OCI-M2 (cell line): ENCODE measurements around the gene MAN2C1.
"Not testable (repeated sequence)": the region's sequence is repeated elsewhere in the genome, so short reads cannot be mapped to it uniquely, and the experiment has no call there.

Experiments
- DNase-seq: peaks from one replicate; lab custom pipeline; 2025; ENCODE audit not compliant: unreplicated experiment; lab: John Stamatoyannopoulos, UW

Gene MAN2C1

DNA sequence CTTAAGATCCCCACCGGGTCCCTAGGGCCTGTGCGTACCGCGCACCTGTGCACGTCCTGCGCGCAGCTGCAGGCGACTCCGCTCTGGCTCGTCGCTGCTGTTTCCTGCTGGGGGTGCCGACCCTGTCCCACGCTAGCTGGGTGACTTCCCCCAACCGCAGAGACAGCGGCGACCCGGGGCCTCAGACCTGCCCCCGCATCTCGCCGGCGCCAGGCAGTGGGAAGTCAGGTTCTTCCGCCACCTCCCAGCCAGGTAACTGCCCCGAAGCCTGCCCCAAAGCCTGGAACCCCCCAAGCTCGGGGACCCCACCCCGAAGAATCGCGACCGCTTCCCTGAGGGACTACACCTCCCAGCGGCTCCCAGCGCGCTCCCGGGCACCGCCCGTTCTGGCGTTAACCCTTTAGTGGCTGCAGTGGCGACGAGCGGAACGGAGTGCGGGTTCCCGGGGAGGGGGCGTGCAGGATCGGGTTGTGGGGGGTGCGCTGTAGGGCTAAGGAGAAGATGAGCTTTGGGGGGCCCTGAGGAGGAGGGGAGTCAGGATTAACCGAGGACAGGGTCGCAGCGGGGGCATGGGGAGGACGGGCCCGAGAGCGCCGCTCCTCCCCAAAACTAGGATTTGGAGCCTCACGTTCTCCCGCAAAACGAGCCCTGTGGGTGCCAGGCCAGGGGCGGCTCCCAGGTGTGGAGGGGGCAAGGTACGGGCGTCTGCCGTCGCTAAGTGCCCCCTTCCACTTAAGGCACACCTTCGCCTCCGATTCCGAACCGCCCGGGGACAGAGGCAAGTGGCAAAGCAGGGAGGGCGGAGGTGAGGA lies 21.0 kb downstream of the MAN2C1 start:
- DNase-seq = no peak

DNA sequence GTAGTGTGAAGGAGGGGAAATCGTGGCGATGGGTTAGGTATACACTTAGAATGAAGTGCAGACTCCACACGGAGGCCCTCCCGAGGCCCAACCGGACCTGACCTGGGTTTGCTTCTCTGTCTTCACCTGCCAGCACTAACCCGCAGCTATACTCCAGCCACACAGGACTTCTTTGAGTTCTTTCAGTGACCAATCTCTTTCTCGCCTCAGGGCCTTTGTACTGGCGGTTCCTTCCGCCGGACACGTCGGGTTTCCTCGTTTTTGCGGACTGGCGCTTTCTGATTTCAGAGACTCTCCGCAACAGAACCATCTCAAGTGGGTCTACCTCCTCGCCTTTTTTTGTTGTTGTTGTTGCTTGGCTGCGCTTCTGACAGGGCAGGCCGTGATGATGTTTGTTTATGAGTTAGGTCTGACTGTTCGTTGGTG lies 21.6 kb downstream of the MAN2C1 start, which contains the start of gene NEIL1:
TSS of gene NEIL1 (plus strand) at position 244 of the 426 bp plus-strand sequence. CDS start 1,867 bp downstream, outside the sequence.
- no peak for DNase-seq

DNA sequence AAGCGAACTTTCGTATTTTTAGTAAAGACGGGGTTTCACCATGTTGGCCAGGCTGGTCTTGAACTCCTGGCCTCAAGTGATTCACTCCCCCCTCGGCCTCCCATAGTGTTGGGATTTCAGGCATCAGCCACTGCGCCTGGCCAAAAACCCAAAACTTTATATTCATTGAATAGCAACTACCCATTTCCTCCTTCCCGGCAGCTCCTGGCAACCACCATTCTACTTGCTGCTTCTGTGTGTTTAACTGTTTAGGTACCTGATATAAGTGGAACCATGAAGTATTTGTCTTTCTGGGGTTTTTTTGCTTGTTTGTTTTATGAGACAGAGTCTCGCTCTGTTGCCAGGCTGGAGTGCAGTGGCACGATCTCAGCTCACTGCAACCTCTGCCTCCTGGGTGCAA lies 24.5 kb downstream of the MAN2C1 start:
- not testable (repeated sequence) for DNase-seq

DNA sequence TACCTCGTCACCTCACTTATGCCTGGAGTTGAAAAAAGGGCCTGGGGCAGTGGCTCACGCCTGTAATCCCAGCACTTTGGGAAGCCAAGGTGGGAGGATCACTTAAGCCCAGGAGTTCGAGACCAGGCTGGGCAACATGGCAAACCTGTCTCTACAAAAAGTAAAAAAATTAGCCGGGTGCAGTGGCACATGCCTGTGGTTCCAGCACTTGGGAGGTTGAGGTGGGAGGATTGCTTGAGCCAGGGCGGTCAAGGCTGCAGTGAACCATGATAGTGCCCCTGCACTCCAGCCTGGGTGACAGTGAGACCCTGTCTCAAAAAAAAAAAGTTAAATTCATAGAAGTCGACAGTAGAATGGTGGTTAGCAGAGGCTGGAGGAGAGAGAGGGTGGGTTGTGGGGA lies 26.2 kb downstream of the MAN2C1 start:
- no peak for DNase-seq

DNA sequence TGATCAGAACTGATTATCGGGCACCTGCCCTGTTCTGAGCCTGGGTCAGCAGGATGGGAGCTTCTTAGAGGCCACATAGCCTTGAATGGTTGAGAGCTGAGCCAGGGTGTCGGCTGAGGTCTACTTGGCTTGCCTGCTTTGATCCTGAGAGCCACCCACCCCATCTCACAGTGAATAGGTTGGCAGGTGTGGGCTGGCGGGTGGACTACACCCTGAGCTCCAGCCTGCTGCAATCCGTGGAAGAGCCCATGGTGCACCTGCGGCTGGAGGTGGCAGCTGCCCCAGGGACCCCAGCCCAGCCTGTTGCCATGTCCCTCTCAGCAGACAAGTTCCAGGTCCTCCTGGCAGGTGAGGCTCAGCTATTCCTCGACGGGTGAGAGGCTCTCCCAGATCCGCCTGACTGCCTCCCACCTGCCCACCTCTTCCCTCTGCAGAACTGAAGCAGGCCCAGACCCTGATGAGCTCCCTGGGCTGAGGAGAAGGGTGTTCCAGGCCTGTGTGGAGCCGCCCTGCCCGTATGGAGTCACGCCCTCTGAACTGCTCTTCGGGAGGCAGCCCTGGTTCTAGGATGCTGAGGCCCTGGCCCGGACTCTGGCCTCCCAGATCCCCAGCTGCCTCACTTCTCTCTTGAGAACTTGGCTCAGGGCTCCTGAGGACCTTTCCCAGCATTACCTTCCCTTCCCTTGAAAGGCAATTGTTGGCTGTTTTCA lies 28.7 kb downstream of the MAN2C1 start:
- no peak for DNase-seq

DNA sequence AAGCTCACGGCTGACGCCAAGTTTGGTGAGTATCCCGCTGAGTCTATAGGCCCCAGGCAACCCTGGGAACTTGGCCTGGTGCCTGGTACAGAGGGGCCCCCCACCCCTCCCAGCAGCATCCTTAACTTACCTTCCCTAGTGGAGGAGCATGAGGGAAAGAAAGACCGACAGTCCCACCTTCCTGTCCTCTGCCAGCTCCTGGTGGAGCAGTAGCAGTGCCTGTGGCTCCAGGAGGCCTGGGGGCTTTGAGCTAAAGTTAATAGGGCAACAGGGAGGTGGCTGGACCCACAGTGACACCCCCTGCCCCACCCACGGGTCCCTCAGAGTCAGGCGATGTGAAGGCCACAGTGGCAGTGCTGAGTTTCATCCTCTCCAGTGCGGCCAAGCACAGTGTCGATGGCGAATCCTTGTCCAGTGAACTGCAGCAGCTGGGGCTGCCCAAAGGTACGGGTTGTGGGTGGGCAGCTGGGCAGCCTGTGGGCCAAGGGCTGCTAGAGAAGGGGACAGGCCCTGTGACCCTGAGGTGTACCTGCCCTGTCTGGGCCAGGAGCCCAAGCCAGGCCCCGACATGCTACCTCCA lies 29.7 kb downstream of the MAN2C1 start:
- DNase-seq = no peak

DNA sequence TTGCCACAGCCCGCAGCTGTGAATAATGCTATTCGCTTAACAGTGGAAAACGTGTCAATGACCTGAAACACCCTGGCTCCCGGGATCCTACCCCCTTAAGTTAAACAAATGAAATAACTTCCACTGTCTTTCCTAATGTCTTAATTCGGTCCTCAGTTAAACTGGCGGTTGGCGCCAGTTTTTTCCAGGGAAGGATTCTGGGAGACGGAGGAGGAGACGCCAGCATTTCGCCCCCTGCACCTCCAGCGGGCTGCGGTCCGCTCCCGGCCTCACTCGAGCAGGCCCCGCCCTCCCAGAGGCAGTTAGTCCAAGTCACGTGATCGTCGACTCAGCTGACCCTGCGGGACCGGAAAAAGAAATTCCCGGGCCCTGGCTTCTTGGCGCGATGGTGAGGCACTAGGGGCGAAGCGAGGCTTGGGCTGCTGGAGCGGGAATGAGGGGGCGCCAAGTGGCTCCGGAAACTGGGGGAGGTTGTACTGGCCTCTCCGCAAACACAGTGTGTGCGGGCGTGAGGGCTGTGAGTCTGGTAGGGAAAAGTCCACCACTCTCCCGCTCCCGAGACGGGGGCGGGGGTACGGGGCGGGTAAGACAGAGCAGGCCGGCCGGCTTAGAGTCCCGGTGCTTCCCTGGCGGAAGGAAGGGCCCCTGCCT lies 32.6 kb downstream of the MAN2C1 start, which contains the start of gene COMMD4:
TSS of gene COMMD4 (plus strand) at position 359 of the 651 bp plus-strand sequence. CDS start at position 386, 27 bp downstream.
- DNase-seq = peak; percentile 65

DNA sequence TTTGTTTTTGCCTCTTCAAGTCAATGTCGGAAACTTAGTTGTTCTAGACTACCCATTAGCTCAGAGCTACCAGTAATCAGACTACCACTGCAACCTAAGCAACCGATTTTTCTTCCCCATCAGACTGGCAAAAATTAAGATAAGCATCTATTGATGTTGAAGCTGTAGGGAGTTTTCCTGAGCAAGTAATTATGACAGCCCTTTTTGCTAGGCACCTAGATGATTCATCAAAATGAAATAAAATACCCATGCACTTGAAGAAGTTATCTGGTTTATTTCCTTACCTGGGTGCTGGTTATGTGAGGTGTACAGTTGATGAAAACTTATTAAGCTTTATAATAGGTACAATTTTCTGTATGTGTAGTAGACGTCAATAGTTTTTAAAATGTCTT lies 33.1 kb downstream of the MAN2C1 start:
- DNase-seq = no peak

DNA sequence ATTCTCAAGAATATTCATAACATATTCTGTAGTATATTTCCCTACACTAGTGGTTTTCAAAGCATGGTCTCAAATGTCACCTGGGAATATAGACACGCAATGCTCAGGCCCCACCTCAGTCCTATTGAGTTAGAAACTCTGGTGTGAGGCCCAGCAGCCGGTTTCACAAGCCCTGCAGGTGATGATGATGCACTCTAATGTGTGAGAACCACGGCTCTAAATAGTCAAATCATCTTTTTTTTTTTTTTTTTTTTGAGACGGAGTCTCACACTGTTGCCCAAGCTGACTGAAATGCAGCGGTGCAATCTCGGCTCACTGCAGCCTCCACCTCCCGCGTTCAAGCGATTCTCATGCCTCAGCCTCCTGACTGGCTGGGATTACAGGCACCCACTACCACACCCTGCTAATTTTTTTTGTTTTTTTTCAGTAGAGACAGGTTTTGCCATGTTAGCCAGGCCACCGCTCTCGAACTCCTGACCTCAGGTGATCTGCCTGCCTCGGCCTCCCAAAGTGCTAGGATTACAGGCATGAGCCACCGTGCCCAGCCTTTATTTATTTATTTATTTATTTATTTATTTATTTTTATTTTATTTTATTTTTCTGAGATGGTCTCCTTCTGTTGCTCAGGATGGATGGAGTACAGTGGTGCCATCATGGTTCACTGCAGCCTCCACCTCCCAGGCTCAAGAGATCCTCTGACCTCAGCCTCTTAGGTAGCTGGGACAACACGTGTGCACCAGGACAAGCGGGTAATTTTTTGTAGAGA lies 34.6 kb downstream of the MAN2C1 start:
- not testable (repeated sequence) for DNase-seq

DNA sequence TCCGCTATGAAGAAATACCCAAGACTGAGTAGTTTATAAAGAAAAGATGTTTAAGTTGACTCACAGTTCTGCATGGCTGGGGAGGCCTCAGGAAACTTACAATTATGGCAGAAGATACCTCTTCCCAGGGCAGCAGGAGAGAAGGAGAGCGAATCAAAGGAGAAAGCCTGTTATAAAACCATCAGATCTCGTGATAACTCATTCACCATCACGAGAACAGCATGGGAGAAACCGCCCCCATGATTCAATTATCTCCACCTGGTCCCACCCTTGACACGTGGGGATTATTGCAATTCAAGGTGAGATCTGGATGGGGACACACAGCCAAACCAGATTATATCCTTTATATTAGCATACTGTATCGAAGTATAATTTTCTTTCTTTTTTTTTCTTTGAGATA lies 36.3 kb downstream of the MAN2C1 start:
- DNase-seq = not testable (repeated sequence)

DNA sequence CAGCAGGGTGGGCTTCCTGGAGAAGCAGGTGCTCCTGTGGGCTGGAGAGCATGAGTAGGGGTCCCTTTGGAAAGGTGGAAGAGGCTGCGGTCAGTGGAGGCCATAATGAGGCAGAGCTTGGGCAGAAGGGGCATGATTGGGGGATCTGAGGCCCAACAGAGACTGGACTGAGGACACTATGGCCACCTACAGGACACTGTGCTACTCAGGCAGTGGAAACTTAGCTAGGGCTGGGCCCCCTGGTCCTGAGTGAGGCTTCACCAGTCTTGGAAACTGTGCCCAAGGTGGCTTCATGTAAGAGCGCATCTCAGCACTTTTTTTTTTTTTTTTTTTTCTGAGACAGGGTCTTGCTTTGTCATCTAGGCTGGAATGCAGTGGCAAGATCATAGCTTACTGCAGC lies 38.8 kb downstream of the MAN2C1 start:
- DNase-seq = no peak

DNA sequence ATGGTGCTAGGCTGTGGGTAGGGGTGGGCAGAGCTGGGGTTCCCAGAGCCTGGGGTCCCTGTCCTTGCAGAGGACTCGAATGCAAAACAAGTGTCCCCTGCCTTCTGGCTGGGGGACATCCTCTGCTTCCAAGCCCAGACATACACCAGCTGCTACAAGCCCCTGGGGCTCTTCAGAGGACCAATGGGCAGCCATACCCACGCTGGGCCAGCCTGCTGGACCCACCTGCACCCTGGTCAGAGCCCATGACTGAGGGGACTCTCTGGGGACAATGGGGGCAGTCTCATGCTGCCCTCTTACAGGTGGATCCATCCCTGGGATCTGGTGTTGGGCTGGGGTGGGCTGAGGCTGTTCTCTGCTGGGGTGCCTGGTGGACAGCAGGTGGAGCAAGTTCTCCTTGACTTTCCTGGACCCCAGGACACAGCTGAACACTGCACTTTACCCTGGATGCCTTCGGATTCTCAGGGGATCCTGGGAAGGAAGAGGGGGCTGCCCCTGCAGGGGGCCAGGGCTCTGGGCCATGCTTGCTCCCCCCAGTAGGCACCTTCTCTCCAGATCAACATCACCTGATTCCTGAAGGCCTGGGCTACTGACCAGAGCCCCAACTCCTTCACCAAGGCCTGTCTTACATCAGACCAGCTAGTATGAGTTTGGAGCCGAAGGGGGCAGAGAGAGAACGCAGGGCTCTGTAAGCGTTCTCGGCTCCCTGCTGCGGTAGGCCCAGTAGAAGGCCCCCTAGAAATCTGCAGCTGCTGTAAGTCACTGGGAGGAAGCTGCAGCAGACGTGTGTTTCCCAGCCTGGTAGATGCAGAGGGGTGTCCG lies 39.7 kb downstream of the MAN2C1 start:
- no peak for DNase-seq

DNA sequence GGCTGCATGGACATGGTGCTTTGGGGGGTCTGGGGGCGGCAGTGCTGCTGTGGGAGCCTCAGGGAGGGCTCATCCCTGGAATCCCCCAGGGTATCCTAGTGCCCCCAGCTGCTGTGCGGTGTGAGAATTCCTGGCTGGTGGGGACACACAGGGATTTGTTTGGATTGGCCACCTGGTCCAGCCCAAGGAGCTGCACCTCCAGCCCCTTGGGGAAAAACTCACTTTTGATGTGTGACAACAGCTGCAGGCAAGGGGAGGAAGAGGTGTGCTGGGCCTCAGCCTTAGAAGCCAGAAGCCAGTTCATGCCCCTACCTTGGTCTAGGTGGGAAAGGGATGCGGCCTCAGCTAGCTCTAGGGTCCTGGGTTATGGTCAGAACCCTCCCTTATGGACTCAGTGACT lies 40.9 kb downstream of the MAN2C1 start:
- DNase-seq = no peak

DNA sequence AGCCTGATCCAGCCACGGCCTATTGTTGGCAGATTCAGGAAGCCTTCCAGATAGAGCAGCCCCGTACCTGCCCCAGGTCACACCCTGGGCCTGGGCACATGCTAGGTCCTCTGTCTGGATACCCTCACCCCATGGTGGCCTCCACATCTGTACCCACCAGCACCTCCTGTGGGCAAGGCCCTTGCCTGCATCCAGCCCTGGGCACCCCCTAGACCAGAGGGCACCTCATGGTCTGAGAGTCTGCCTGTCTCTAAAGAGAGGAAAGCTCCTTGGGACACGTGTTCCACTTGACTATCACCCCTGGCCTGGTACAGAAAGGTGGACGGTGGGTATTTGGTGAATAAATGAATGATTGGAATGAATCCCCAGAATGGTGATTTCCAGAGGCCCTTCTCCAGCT lies 41.4 kb downstream of the MAN2C1 start:
- DNase-seq = no peak

DNA sequence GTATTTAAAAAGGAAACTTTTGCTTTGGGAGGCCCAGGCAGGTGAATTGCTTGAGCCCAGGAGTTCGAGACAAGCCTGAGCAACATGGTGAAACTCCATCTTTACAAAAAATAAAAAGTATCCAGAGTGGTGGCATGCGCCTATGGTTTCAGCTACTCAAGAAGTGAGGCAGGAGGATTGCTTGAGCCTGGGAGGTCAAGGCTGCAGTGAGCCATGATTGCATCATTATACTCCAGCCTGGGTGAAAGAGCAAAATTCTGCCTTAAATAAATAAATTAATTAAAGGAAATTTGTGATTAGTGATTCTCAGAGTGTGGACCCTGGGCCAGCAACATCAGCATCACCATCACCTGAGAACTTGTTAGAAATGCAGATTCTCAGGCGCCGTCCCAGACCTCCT lies 42.5 kb downstream of the MAN2C1 start:
- no peak for DNase-seq

DNA sequence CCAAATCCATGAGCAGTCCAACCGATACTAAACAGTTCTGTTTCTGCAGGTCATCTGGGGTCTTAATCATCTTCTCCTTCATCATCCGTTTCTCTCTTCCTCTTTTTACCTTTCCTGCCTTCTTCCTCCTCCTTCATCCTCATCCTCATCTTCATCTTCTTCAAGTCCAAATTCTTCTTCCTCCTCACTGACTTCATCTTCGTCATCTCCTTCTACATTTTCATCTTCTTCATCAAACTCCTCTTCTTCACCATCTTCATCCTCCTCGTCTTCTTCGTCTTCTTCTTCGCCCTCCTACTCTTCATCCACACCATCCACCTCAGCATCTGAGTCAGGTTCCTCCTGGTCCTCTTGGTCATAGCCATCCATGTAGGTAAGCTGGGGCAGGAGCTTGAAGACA lies 46.7 kb downstream of the MAN2C1 start:
- no peak for DNase-seq

DNA sequence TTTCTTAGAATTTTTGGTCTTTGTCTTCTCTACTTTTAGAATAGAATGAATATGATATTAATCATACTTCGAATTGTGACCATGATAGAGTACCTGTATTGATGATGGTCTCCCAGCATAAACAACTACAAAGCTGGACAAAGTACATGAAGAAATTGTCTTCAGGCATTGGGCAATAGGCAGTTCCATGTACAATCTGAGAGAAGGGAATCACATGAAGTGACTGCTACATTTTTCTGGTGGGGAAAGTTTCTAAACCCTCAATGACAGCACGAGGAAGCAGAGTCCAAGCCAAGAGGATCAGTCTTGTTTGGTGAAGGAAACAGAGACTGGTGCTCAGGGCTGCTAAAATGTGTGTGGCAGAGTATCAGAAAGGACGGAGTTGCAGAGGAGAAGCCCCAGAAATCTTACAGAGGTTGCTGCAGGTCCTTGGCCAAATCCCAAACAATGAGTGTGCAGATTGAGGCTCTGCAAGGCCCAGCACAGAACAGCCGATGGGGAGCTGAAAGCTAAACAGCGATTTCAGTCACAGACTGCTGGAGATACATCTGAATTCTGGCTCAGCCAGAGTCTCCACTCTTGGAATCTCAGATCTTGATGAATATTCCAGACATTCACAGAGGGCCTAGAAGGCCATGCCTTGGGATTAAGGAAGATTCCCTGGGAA lies 49.0 kb downstream of the MAN2C1 start:
- not testable (repeated sequence) for DNase-seq

DNA sequence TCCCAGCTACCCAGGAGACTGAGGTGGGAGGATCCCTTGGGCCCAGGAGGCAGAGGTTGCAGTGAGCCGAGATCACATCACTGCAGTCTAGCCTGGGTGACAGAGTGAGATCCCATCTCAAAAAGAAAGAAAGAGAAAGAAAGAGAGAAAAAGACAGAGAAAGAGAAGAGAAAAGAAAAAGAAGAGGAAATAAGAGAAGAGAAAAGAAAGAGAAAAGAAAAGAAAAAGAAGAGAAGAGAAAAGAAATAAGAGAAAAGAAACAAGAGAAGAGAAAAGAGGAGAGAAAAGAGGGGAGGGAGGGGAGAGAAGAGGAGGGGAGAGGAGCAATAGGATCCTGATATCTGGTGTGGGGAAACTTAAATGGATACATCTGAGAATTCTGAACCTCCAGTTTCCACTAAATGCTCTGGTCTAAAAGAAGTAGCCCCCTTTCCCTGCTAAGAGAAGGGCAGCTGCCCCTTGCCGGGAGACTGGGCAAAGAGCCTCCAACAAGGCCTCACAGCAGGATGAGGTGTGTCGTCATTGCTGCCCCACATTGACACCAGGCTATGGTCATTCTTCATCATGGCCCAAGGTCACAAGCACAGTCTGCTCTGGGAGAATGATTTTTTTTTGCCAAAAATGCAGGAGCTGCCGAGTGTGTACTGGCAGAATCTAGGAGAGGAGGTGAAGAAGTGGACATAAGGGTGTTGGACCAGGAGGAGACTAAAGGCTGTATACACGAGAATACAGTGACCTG lies 53.7 kb downstream of the MAN2C1 start:
- no peak for DNase-seq
